HUES64 (cell line): Measurements from ENCODE around the gene TMEM59.
"Not testable (repeated sequence)": the region's sequence is repeated elsewhere in the genome, so short reads cannot be mapped to it uniquely, and the experiment has no call there.

ENCODE experiments used
- H3K27ac ChIP-seq: 2 replicates; pipeline ENCODE4 v1.7.0; 2013; ENCODE audit warnings: low read depth, low read length, inconsistent platforms
- H3K27me3 ChIP-seq: 2 replicates; pipeline ENCODE4 v1.6.1; 2013; ENCODE audit warnings: mild to moderate bottlenecking, low read length; ENCODE audit not compliant: insufficient read depth
- H3K36me3 ChIP-seq: 2 replicates; pipeline ENCODE4 v1.6.1; 2013; ENCODE audit warnings: mild to moderate bottlenecking, low read length; ENCODE audit not compliant: insufficient read depth
- H3K4me1 ChIP-seq: 2 replicates; pipeline ENCODE4 v1.6.1; 2013; ENCODE audit warnings: mild to moderate bottlenecking, low read length, moderate library complexity; ENCODE audit not compliant: insufficient read depth
- H3K4me3 ChIP-seq: 2 replicates; pipeline ENCODE4 v1.5.1; 2013; ENCODE audit warnings: mild to moderate bottlenecking, low read length, moderate library complexity
- H3K9ac ChIP-seq: 2 replicates; pipeline ENCODE4 v1.6.1; 2013; ENCODE audit warnings: mild to moderate bottlenecking, low read depth, low read length
- H3K9me3 ChIP-seq: 2 replicates; pipeline ENCODE4 v1.6.1; 2013; ENCODE audit warnings: low read depth, low read length; ENCODE audit not compliant: insufficient read depth
- WGBS: fragments of 150-250, 120-280 bp; methylation state at CpG from one replicate; pipeline ENCODE4 v1.1.7; 2013; ENCODE audit warnings: missing lambda C conversion rate; 5-methylcytosine and 5-hydroxymethylcytosine counted together

TMEM59 gene

GRCh38 chr1:54010415-54011117, 42.4 kb downstream of the TMEM59 start:
- no peaks in the 10 kb centered on the region for H3K27me3 ChIP-seq
- H3K27ac ChIP-seq = no peak overlapping the region
- H3K4me3 ChIP-seq = no peak overlapping the region
- WGBS = 84% methylated on average over 5 of the region's 5 CpGs
- no peak overlapping the region for H3K9ac ChIP-seq
- H3K4me1 ChIP-seq = no peaks in the 10 kb centered on the region
- no peaks in the 10 kb centered on the region for H3K9me3 ChIP-seq
- H3K36me3 ChIP-seq = no peaks in the 10 kb centered on the region

- no peaks in the 10 kb centered on the region for H3K4me1 ChIP-seq
- no peak overlapping the region for H3K4me3 ChIP-seq
- H3K9ac ChIP-seq = no peak overlapping the region
- peaks cover 5% of the 10 kb centered on the region; the same call in 1 of the 2 replicates for H3K9me3 ChIP-seq
- 89% methylated on average over 4 of the region's 4 CpGs for WGBS
- H3K27ac ChIP-seq = no peak overlapping the region
- H3K36me3 ChIP-seq = no peaks in the 10 kb centered on the region
- H3K27me3 ChIP-seq = no peaks in the 10 kb centered on the region
Observed at GRCh38 chr1:54009406-54009805, 43.6 kb downstream of the TMEM59 start.

- H3K27ac ChIP-seq = no peak overlapping the region
- no peak overlapping the region for H3K4me3 ChIP-seq
- no peaks in the 10 kb centered on the region for H3K4me1 ChIP-seq
- H3K36me3 ChIP-seq = no peaks in the 10 kb centered on the region
- no peak overlapping the region for H3K9ac ChIP-seq
- WGBS = 92% methylated on average over 13 of the region's 13 CpGs
- H3K9me3 ChIP-seq = peaks cover 5% of the 10 kb centered on the region; the same call in 1 of the 2 replicates
- H3K27me3 ChIP-seq = no peaks in the 10 kb centered on the region
Observed at GRCh38 chr1:54008876-54009275, 44.1 kb downstream of the TMEM59 start.

GRCh38 chr1:54007613-54008012, 45.4 kb downstream of the TMEM59 start:
- WGBS = 93% methylated on average over 4 of the region's 4 CpGs
- no peak overlapping the region for H3K9ac ChIP-seq
- H3K4me3 ChIP-seq = no peak overlapping the region
- no peak overlapping the region for H3K27ac ChIP-seq
- no peaks in the 10 kb centered on the region for H3K27me3 ChIP-seq
- H3K4me1 ChIP-seq = no peaks in the 10 kb centered on the region
- H3K36me3 ChIP-seq = no peaks in the 10 kb centered on the region
- peaks cover 8% of the 10 kb centered on the region; the same call in 1 of the 2 replicates for H3K9me3 ChIP-seq

GRCh38 chr1:54006508-54006907, 46.5 kb downstream of the TMEM59 start:
- no peak overlapping the region for H3K27ac ChIP-seq
- no peaks in the 10 kb centered on the region for H3K4me1 ChIP-seq
- no peak overlapping the region for H3K4me3 ChIP-seq
- H3K36me3 ChIP-seq = no peaks in the 10 kb centered on the region
- no peaks in the 10 kb centered on the region for H3K27me3 ChIP-seq
- H3K9ac ChIP-seq = no peak overlapping the region
- peaks cover 8% of the 10 kb centered on the region; the same call in 1 of the 2 replicates for H3K9me3 ChIP-seq
- 86% methylated on average over 4 of the region's 4 CpGs for WGBS

GRCh38 chr1:54004481-54005049, 48.4 kb downstream of the TMEM59 start:
- peaks cover 8% of the 10 kb centered on the region; the same call in 1 of the 2 replicates for H3K9me3 ChIP-seq
- no peaks in the 10 kb centered on the region for H3K27me3 ChIP-seq
- no peak overlapping the region for H3K27ac ChIP-seq
- no peak overlapping the region for H3K4me3 ChIP-seq
- no peaks in the 10 kb centered on the region for H3K36me3 ChIP-seq
- no peak overlapping the region for H3K9ac ChIP-seq
- H3K4me1 ChIP-seq = no peaks in the 10 kb centered on the region
- WGBS = 97% methylated on average over 27 of the region's 27 CpGs

GRCh38 chr1:54003750-54004480, 49.1 kb downstream of the TMEM59 start:
- not testable (repeated sequence) for H3K27ac ChIP-seq, H3K36me3 ChIP-seq
- WGBS = 95% methylated on average over 19 of the region's 19 CpGs

GRCh38 chr1:54003249-54003646, 49.8 kb downstream of the TMEM59 start:
- Histone ChIP-seq H3K27ac (no peak overlapping the region), H3K4me1 (no peaks in the 10 kb centered on the region), H3K9me3 (peaks cover 8% of the 10 kb centered on the region; the same call in 1 of the 2 replicates), H3K4me3 (no peak overlapping the region), H3K9ac (no peak overlapping the region), H3K27me3 (no peaks in the 10 kb centered on the region), H3K36me3 (no peaks in the 10 kb centered on the region)
- 91% methylated on average over 12 of the region's 12 CpGs for WGBS

More at GRCh38 chr1:54003750-54004480, 49.1 kb downstream of the TMEM59 start:
- not testable (repeated sequence) for H3K9ac ChIP-seq, H3K27me3 ChIP-seq, H3K4me3 ChIP-seq, H3K9me3 ChIP-seq, H3K4me1 ChIP-seq

- Histone ChIP-seq H3K27me3 (no peaks in the 10 kb centered on the region), H3K9ac (no peak overlapping the region), H3K27ac (no peak overlapping the region), H3K4me3 (no peak overlapping the region), H3K4me1 (no peaks in the 10 kb centered on the region), H3K36me3 (no peaks in the 10 kb centered on the region), H3K9me3 (peaks cover 8% of the 10 kb centered on the region; the same call in 1 of the 2 replicates)
- 92% methylated on average over 9 of the region's 9 CpGs for WGBS
Observed at GRCh38 chr1:54002544-54003248, 50.3 kb downstream of the TMEM59 start.

GRCh38 chr1:54001591-54001990, 51.4 kb downstream of the TMEM59 start:
- Histone ChIP-seq H3K4me3 (no peak overlapping the region), H3K9ac (no peak overlapping the region), H3K27ac (no peak overlapping the region), H3K9me3 (peaks cover 8% of the 10 kb centered on the region; the same call in 1 of the 2 replicates), H3K4me1 (no peaks in the 10 kb centered on the region), H3K36me3 (no peaks in the 10 kb centered on the region), H3K27me3 (no peaks in the 10 kb centered on the region)
- WGBS = 84% methylated on average over 3 of the region's 3 CpGs

GRCh38 chr1:53999920-54000319, 53.1 kb downstream of the TMEM59 start:
- no peak overlapping the region for H3K4me3 ChIP-seq
- H3K27ac ChIP-seq = no peak overlapping the region
- no peaks in the 10 kb centered on the region for H3K27me3 ChIP-seq
- H3K9me3 ChIP-seq = peaks cover 8% of the 10 kb centered on the region; the same call in 1 of the 2 replicates
- no peak overlapping the region for H3K9ac ChIP-seq
- H3K36me3 ChIP-seq = no peaks in the 10 kb centered on the region
- no peaks in the 10 kb centered on the region for H3K4me1 ChIP-seq
